AG10803 (cell line): ENCODE measurements around the gene LONRF2.

Source experiments
- DNase-seq: peaks from one replicate; pipeline ENCODE4 v3.0.0; 2010; ENCODE audit warnings: low read depth
- H3K4me3 ChIP-seq: 2 replicates; pipeline ENCODE4 v1.5.1; 2011; ENCODE audit warnings: mild to moderate bottlenecking, low read length, control low read depth
- TF ChIP-seq, protein P1 (sequence below): conservative IDR thresholded peaks from 2 replicates; pipeline ENCODE4 v1.5.1; 2011; ENCODE audit warnings: mild to moderate bottlenecking, low read length, control low read depth, inconsistent platforms

Gene LONRF2

DNA sequence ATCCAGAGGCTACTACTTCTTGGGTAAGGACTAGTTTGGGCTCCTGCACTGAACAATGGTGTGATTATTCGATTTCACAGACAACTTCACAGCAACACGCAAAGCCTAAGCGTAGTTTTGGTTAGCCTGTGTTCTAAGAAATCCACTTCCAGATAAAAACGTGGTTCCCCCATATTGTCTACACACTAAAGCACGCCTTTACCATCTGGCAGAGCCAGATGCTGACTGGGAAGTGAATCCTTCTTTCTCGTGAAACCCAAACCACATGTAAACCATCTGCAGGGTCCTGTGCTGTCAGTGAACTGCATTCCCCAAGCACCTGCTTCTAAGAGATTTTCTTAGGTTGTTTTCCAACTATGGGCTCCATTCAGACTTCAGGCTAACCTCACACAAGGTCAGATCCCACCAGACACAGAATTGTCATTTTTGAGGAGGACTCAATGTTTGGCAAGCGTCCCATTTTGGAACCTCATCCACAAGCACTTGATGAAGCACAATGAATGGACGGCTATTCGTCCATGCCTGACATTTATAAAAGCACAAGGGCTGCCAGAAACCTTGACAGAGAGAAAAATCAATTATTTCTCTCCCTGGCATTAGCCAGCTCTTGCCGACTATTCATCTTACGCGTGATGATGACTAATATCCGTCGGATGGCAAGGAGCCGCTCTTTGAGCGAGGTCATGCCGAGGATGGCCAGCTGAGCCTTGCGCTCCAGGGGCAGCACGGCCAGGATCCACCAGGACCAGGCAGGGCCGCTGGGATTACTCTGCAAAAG lies 38.4 kb downstream of the LONRF2 start:
- TF ChIP-seq, protein P1, sequence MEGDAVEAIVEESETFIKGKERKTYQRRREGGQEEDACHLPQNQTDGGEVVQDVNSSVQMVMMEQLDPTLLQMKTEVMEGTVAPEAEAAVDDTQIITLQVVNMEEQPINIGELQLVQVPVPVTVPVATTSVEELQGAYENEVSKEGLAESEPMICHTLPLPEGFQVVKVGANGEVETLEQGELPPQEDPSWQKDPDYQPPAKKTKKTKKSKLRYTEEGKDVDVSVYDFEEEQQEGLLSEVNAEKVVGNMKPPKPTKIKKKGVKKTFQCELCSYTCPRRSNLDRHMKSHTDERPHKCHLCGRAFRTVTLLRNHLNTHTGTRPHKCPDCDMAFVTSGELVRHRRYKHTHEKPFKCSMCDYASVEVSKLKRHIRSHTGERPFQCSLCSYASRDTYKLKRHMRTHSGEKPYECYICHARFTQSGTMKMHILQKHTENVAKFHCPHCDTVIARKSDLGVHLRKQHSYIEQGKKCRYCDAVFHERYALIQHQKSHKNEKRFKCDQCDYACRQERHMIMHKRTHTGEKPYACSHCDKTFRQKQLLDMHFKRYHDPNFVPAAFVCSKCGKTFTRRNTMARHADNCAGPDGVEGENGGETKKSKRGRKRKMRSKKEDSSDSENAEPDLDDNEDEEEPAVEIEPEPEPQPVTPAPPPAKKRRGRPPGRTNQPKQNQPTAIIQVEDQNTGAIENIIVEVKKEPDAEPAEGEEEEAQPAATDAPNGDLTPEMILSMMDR, result no peak
- H3K4me3 ChIP-seq, result no peak overlapping the region
- no peak for DNase-seq

DNA sequence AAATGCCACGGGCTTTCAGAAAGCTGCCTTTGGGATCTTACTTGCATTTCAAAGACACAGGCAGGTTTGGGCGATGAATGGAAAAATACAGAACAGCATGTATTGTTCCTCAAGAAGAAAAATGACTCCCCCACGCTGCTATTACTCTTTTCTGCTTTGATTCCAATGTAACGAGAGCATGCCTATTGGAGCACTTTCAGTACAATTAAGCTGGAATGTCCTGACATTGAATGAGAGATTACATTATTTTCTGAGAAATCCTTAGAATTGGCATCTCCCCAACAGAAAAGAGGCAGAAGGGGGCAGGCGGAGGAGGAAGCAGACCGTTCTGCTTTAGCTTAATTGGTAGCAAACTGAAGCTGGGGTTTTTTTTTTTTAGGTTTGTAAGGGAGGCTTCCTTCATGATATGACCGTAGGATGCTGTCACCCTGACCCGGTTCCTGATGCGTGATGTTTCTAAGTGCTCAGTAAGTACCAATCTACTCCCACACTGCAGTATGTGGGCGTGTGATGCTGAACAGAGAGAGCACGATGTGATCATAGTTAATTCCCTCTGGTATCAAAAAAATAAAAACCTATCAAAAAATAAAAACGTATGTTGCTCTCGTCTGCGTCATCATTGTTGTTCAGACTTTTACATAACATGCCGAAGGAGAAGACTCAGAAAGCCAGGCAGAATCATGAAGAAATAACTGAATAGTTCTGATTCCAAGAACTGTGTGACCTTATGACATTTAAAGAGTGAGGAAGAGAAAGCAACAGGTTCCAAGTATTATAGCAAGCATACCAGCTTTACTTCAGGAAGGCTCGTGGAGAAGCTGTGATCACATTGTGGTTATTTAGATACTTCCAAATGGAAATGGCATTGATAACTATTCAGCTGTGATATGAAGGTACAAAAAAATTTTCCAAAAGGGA lies 40.5 kb downstream of the LONRF2 start:
- H3K4me3 ChIP-seq, result no peak overlapping the region
- DNase-seq, result no peak
- TF ChIP-seq, protein P1, result no peak

DNA sequence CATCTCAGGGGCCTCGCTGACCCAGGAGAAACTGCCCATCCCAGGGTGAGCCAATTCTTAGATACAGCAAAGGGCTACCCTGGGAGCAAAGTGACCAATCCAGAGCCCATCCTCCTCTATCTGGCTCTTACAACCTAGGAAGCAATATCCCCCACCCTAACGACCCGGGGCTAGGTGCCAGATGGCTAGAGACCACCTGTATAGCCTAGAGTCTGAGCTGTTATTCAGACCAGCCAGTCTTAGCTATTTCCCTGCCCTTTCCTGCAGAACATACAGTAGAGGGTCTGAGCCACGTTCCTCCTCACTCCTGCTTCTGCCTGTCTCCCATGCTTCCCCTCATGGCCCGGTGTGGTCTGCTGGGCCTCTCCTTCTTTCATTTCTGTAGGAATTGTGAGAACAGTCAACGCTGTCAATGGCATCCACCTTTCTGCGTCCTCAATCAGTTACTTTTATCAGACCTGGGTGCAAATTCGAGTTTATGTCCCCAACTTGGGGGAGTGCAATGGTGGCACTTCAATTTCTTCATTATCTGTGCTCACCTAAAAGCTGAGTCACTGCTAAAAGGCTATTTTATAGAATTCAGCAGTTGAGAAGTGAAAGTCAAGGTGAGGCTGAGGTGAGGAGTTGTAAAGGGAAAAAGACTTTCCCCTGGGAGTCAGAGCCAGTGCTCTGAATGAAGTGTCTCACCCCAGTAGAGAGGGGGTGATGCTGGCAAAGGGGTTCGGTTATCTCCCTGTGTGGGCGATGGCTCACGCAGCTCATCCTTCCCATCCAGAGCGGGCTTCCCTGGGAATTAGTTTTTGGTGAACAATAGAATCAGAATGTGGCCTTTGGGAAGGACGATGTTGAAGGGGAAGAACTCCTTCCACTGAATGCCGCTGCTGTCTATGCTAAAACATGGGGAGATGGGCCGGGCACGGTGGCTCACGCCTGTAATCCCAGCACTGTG lies 42.4 kb downstream of the LONRF2 start:
- TF ChIP-seq, protein P1, result no peak
- H3K4me3 ChIP-seq, result no peak overlapping the region
- DNase-seq, result no peak

DNA sequence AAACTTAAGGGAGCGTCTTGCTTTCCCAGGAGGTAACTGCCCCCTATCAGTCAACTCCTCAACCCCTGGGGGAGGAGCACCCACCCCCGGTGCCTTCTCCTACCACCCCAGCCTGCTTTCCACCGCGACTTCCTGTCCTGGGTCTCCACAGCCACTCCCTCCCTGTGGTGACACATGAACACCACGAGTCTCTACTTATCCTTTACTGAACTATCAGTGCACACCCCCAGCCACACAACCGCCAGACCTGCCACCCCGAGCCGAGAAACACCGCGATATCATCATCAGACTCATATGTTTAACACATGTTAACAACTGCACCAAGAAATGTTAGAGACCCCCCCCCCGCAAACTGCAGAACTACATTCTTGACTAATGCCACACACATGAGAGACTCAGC lies 43.3 kb downstream of the LONRF2 start:
- H3K4me3 ChIP-seq, result no peak overlapping the region
- TF ChIP-seq, protein P1, result no peak
- DNase-seq, result no peak

DNA sequence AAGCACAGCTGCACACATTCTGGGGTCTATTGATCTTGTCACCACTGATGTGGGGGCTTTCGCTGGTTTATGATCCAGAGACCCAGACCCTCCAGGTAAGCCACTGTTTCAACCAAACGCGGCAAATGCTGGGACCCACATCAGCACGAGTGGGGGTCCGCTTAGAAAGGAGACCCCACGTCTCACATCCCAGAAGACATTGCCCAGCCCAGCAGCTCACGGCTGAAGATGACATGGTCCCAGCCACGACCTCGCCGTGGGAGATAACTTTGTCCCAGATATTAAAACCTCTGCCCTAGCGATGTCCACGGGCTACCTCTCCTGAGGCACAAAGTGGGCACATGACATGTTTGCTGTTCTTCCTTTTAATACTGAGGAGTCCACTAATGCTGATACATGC lies 43.8 kb downstream of the LONRF2 start:
- no peak for DNase-seq
- no peak overlapping the region for H3K4me3 ChIP-seq
- TF ChIP-seq, protein P1, result no peak

DNA sequence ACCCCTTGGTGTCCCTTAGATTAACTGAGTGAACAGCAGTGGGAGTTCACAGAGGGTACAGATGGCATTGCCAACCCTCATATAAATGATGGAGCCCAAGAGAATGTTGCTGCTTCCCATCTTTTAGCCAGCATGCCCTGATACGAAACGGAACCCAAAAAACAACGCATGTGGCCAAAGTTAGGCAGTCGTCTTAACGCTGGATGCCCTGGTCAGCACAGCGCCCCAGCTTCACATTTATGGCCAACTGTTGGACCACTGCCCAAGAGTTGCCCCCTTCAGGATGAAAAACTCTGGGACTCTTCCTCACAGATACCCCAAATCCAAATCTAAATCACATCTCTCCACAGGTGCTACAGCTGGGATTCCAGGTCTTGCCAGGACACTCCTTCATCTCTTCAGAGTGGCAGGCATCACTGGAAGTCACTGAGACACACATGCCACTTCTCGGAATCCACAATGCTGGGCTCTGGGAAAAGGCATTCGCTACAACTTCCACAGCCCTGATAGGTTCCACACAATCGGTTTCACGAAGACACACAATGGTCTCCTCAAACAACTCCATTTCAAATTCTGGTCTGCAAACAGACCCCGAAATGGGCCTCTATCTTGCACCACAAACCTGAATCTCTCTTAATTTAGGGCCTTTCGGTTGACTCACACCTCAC lies 44.6 kb downstream of the LONRF2 start:
- TF ChIP-seq, protein P1, result no peak
- no peak for DNase-seq
- H3K4me3 ChIP-seq, result no peak overlapping the region
